ENCODE results near the gene RING1. TPM values are rescaled to one million over a fixed set of nuclear protein-coding genes. Genes with fewer than 3 reads are reported as not detected.

The RING1 gene
- total RNA-seq, 4 donors from 2014 or later, result 10.9 to 20.6 (median 13.9) TPM

GRCh38 chr6:33198159-33198852 lies 10.0 kb upstream of the RING1 start:
- Histone ChIP-seq H3K4me1 (peaks cover 28 to 59% (median 33%) of the 10 kb centered on the region in 3 donors), H3K9me3 (no peaks in the 10 kb centered on the region), H3K27ac (peak overlapping the region in 1 of 4 donors; percentile 17), H3K36me3 (peaks cover 17 to 62% (median 43%) of the 10 kb centered on the region in 3 donors), H3K4me3 (no peak overlapping the region), H3K27me3 (no peaks in the 10 kb centered on the region)
- intact Hi-C loops (cut with DNase I), result no loop called here
- WGBS, 2 donors, result 63 to 73% methylated on average over 4 to 6 of the region's 6 CpGs
- DNase-seq, result no peak
- TF ChIP-seq CTCF (IDR thresholded peaks at IDR 0.05), result no peak
- no peak for TF ChIP-seq POLR2A (IDR thresholded peaks at IDR 0.05)

- intact Hi-C loops (cut with DNase I), result no loop called here
- Histone ChIP-seq H3K27me3 (no peaks in the 10 kb centered on the region), H3K4me3 (peak overlapping the region; percentile 76 to 88 (median 82)), H3K27ac (peak overlapping the region; percentile 95 to 97 (median 96)), H3K9me3 (no peaks in the 10 kb centered on the region), H3K4me1 (peaks cover 32 to 62% (median 35%) of the 10 kb centered on the region in 3 donors), H3K36me3 (peaks cover 23 to 65% (median 47%) of the 10 kb centered on the region in 3 donors)
- no peak for DNase-seq
- TF ChIP-seq CTCF (IDR thresholded peaks at IDR 0.05), result no peak
- TF ChIP-seq POLR2A (IDR thresholded peaks at IDR 0.05), result no peak
- 25 to 32% methylated on average over 2 to 3 of the region's 3 CpGs for WGBS, 2 donors
Measured at GRCh38 chr6:33198853-33199436, 9.4 kb upstream of the RING1 start.

GRCh38 chr6:33199687-33200218 lies 8.5 kb upstream of the RING1 start:
- peak overlapping the region; percentile 76 to 88 (median 82) for H3K4me3 ChIP-seq
- DNase-seq, result no peak
- intact Hi-C loops (cut with DNase I), result no loop called here
- H3K27me3 ChIP-seq, result no peaks in the 10 kb centered on the region
- TF ChIP-seq POLR2A (IDR thresholded peaks at IDR 0.05), result no peak
- peak in 1 of 6 experiments; percentile 5 for TF ChIP-seq CTCF (IDR thresholded peaks at IDR 0.05)
- H3K9me3 ChIP-seq, result no peaks in the 10 kb centered on the region
- peaks cover 38 to 68% (median 39%) of the 10 kb centered on the region in 3 donors for H3K4me1 ChIP-seq
- peak overlapping the region; percentile 95 to 97 (median 96) for H3K27ac ChIP-seq
- H3K36me3 ChIP-seq, result peaks cover 23 to 57% (median 41%) of the 10 kb centered on the region in 3 donors
- 1 to 7% methylated on average over 5 to 10 of the region's 26 CpGs for WGBS, 2 donors

GRCh38 chr6:33200219-33201146 lies 7.8 kb upstream of the RING1 start, which contains the start of the genes RXRB and SLC39A7:
TSS of gene RXRB (minus strand) at chr6:33200665. CDS start at chr6:33200476, 189 bp downstream.
TSS of gene SLC39A7 (plus strand) at chr6:33200867. CDS start at chr6:33201246, 379 bp downstream.
- no peaks in the 10 kb centered on the region for H3K9me3 ChIP-seq
- peak within 1 kb of the TSS; percentile 95 to 97 (median 96) for H3K27ac ChIP-seq
- WGBS, 2 donors, result 0 to 2% methylated on average over 18 to 34 of the region's 68 CpGs
- peak in 2 of 6 experiments; percentile 1 to 8 for TF ChIP-seq CTCF (IDR thresholded peaks at IDR 0.05)
- TF ChIP-seq POLR2A (IDR thresholded peaks at IDR 0.05), result peak in 2 of 4 donors; percentile 37 to 56
- peak within 1 kb of the TSS; percentile 76 to 88 (median 82) for H3K4me3 ChIP-seq
- intact Hi-C loops (cut with DNase I), result no loop called here
- no peaks in the 10 kb centered on the region for H3K27me3 ChIP-seq
- H3K4me1 ChIP-seq, result peaks cover 43 to 75% (median 44%) of the 10 kb centered on the region in 3 donors
- DNase-seq, result peak; percentile 96
- H3K36me3 ChIP-seq, result peaks cover 20 to 50% (median 33%) of the 10 kb centered on the region in 3 donors
